Activated CD4-positive, CD25-positive, alpha-beta regulatory T cell treated with anti-CD3 and anti-CD28 coated beads, Interleukin-2, amount 50 U/mL, for 72 hours (primary cell): ENCODE results near the gene RCBTB1.
"Not testable (repeated sequence)": the region's sequence is repeated elsewhere in the genome, so short reads cannot be mapped to it uniquely, and the experiment has no call there.

Experiments
- DNase-seq: peaks from one replicate; pipeline ENCODE4 v3.0.0; 2021

Gene RCBTB1

GRCh38 chr13:49602615-49603014 is 17.3 kb upstream of the RCBTB1 start:
- DNase-seq = not testable (repeated sequence)

DNA sequence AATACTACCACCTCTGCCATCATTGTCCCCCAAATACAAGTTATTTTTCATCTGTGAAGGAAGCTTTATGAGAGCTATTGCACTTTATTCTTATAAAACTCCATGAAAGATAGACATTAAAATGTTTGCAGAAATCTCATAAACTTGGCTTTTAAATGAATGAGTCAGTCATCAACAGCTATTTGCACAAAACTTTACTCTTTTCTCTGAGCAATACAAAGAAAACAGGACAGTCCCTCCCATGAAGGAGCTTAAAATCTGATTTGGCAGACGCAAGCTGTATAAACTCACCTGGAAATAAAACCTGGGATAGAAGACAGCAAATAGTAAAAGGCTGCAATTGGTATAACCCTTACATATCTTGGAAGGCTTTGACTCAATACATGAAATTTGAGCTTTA is 16.6 kb upstream of the RCBTB1 start:
- no peak for DNase-seq

DNA sequence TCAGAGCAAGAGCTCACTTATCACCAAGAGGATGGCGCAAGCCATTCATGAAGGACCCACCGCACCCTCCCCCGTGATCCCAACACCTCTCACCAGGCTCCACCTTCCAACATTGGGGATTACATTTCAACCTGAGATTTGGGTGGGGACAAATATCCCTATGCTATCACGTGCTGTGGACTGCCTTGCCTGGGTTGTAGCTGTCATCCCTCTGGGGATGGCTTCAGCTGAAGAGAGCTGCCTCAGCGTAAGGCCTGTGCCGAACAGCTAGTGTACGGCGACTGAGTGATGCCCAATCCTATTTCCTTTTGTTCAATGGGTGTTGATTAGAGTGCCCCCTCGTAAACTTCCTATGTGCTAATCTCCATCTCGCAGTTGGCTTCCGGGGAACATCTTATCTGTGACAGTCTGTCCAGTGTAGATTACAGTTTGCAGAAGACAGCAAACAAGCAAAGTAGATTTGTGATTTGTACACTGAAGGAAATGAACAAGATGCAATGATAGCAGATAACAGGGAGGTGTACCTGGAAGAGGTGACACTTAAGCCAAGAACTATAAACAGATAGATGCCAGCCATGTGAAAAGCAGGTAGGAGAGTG is 11.8 kb upstream of the RCBTB1 start:
- no peak for DNase-seq

DNA sequence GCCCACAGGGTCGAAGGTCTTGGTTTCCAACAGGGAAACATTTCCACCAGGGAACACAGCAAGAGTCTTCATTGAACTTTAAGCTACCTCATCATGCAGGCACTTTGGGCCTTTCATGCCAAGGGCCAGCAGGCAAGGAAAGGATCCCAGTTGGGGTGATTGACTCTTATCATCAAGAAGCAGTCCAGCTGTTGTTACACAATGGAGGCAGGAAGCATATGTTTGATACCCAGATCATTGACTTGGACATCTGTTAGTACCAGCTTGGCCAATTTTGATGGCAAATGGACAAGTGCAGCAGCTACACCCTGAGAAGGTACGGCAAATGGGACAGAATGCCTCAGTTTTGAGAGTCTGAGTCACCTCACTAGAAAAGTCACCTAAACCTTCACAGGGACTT is 10.9 kb upstream of the RCBTB1 start:
- DNase-seq = no peak

GRCh38 chr13:49594576-49594975 is 9.2 kb upstream of the RCBTB1 start:
- DNase-seq = no peak

- DNase-seq = not testable (repeated sequence)
These were observed 8.5 kb upstream of the RCBTB1 start for GRCh38 chr13:49593876-49594275.

DNA sequence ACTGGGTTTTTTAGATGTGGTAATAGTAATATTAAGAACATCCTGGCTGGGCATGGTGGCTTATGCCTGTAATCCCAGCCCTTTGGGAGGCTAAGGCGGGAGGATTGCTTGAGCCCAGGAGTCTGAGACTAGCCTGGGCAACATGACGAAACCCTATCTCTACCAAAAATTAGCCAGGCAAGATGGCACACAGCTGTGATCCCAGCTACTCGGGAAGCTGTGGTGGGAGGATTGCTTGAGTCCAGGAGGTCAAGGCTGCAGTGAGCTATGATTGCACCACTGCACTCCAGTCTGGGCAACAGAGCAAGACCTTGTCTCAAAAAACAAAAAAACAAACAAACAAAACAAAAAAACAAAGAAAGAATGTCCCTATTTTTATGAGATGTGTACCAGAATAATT is 5.4 kb upstream of the RCBTB1 start:
- not testable (repeated sequence) for DNase-seq

DNA sequence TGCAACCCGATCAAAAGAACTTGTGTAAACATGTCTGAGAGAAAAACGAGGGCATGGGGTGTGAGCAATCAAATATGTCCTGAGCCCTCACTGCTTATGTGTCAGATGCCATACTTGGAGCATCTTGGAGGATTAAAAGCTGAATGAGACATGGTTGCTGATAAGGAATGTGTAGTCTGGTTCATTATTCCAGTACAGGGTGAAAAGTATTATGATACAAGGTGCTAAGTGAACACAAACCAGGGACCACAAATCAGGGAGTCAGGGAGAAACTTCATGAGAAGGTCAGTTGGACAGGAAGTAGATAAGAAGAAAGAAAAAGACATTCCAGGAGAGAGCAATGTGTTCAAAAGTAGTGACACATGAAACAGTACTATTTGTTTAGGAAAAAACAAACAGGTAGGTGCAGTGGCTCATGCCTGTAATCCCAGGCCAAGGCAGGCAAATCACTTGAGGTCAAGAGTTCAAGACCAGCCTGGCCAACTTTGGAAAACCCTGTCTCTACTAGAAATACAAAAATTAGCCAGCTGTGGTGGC is 2.0 kb upstream of the RCBTB1 start:
- DNase-seq = no peak

- no peak for DNase-seq
These were observed 1.4 kb upstream of the RCBTB1 start for GRCh38 chr13:49586717-49587116.

- DNase-seq = no peak
These were observed 581 bp downstream of the RCBTB1 start for GRCh38 chr13:49584771-49585182.

DNA sequence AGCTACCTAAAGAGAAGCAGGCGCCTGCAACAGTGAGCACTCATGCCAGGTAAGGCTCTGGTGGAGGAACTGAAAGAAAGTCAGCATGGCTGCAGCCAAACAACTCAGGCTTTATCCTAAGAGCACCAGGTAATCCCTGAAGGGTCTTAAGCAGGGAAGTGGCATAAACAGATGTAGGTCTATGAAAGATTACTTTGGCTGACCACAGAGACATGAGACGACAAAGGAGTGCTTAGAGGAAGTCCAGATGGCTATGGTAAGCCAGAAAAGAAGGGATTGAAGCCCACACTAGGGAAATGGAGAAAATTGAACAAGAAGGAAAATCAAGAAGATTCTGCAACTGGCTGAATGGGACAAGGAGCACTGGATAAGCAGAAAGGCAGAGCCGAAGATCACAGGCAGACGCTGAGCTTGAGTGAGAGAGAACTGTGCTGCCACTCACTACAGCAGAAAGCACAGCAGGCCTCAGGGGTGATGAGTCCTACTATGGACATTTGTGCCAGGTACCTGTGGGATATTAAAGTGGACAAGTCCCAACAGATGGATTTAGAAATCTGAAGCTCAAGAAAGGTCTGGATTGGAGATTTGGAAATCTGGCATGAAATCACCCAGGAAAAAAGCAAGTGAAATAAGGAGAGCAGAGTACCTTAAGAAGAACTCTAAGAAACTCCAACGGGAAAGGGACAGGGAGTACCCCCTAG is 4.2 kb downstream of the RCBTB1 start:
- DNase-seq = no peak

GRCh38 chr13:49579501-49579900 is 5.9 kb downstream of the RCBTB1 start:
- DNase-seq = no peak

- DNase-seq = no peak
These were observed 13.8 kb downstream of the RCBTB1 start for GRCh38 chr13:49571299-49572240.

DNA sequence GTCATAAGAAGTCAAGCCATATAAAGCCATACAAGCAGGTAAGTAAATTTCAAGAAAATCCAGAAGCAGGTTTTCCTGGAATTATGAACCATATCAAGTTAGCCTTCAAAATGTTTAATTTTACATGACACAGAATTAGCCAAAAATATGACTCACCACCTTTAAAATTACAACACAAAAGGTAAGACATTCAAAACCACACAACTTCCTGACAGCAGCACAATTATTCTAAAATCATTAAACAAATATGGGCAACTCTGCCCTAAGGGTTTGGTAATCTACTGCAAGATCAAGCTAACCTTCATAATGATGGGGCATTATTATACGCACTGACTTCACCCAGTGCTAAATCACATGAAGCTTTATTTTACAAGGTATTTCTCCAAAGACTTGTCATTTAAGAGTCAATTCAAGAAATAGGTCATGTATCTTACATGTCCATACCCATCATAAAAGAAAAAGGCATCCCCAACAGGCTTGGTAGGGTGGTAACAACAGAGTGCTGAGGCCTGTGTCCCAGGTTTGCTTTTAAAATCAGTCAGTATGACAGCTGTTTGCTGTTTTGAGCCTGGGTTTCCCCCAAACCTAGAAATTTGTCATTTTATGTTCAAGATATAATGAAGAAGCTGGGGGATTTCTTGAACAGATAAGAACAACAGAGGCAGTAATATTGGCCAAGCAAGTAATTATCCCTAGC is 15.2 kb downstream of the RCBTB1 start:
- DNase-seq = no peak

DNA sequence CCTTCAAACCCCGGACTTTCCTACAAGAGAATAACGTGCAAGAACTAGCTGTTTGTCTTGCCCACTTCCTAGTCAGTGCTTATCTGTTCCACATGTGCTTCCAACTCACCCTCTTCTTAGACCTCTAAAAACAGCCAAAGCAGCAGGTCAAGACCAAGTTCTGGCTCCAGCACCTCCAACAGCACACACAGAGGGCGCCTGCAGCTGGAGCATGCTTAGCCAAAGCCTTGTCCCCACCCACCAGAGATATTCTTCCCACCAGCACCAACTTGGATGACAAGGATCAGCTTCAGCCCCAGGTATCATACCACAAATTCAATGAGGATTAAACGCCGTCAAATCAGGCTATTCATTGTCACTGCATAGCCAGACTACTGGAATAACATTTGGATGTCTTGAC is 17.9 kb downstream of the RCBTB1 start:
- DNase-seq = no peak

DNA sequence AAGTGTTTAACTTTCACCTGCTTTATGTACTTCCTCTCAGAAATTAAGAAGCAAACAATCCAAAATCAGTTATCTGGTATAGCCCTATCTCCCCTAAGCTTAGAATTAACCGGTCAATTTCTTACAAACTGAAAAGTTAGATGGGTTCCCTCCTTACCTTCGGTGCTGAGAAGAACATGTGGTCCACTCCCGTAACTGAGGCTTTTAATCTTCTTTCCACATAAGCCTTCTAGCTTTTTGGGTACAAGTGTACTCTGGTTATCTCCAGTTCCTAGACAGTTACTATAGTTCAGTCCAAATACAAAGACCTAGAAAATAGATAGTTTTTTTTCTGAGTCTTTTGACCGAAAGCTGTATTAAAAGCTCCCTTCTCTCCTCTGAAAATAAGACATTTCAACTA is 18.9 kb downstream of the RCBTB1 start:
- no peak for DNase-seq

DNA sequence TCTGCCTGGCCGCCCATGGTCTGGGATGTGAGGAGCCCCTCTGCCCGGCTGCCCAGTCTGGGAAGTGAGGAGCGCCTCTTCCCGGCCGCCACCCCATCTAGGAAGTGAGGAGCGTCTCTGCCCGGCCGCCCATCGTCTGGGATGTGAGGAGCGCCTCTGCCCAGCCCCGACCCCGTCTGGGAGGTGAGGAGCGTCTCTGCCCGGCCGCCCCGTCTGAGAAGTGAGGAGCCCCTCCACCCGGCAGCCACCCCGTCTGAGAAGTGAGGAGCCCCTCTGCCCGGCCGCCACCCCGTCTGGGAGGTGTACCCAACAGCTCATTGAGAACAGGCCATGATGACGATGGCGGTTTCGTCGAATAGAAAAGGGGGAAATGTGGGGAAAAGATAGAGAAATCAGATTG is 19.9 kb downstream of the RCBTB1 start:
- DNase-seq = not testable (repeated sequence)

- DNase-seq = no peak
These were observed 21.8 kb downstream of the RCBTB1 start for GRCh38 chr13:49563516-49563915.

DNA sequence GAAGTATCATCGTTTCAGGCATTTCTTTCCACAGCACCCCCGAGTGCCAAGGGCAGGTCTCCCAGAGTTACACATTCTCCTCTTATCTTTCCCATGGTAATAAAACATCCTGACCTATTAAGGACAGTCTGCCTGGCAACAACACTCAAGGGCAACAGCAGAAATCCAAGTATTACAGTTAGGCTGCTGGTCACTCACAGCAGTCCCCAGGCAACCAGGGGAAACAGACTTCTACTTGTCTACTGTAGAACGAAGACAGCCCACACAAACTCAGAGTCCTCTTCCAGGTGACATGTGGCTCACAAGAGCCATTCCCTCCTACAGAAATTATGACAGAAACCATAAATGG is 24.3 kb downstream of the RCBTB1 start:
- DNase-seq = no peak

GRCh38 chr13:49560270-49561061 is 24.9 kb downstream of the RCBTB1 start:
- no peak for DNase-seq

- no peak for DNase-seq
These were observed 26.4 kb downstream of the RCBTB1 start for GRCh38 chr13:49559006-49559405.

DNA sequence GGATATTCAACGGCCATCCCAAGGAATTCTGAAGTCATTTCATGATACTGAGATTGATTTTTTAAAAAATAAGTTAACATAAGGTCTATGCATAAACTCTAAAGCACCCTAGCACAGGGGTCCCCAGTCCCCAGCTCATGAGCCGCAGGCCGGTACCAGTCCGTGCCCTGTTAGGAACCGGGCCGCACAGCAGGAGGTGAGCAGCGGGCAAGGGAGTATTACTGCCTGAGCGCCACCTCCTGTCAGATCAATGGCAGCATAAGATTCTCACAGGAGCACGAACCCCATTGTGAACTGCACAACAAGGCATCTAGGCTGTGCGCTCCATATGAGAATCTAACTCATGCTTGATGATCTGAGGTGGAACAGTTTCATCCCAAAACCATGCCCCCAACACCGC is 31.0 kb downstream of the RCBTB1 start:
- DNase-seq = no peak
